ENCODE data around the gene UGT1A7. TPM values are rescaled to one million over a fixed set of nuclear protein-coding genes. Genes with fewer than 3 reads are reported as not detected.
"Not testable (repeated sequence)": the region's sequence is repeated elsewhere in the genome, so short reads cannot be mapped to it uniquely, and the experiment has no call there.

Gene UGT1A7
- polyA plus RNA-seq, 1 donor from 2014 or later: not detected

GRCh38 chr2:233746475-233747282 is 65.0 kb downstream of the UGT1A7 start:
- H3K4me3 ChIP-seq (ENCODE audit: low read length): no peak overlapping the region
- H3K36me3 ChIP-seq (ENCODE audit: insufficient read depth, low read length): no peaks in the 10 kb centered on the region
- H3K9me3 ChIP-seq (ENCODE audit: low read length): no peaks in the 10 kb centered on the region
- H3K79me2 ChIP-seq (replicated peaks; ENCODE audit: insufficient read depth, low read length): no peaks in the 10 kb centered on the region
- H3K4me2 ChIP-seq (ENCODE audit: low read length): no peak overlapping the region
- H3K27ac ChIP-seq (ENCODE audit: low read length): no peak overlapping the region
- no peak overlapping the region for H2AFZ ChIP-seq (ENCODE audit: low read depth, low read length)
- H4K20me1 ChIP-seq (ENCODE audit: insufficient read depth): no peaks in the 10 kb centered on the region
- no peaks in the 10 kb centered on the region for H3K9me2 ChIP-seq (ENCODE audit: insufficient read depth, low read length)
- H3F3A ChIP-seq (ENCODE audit: insufficient read depth, low read length, poor library complexity, severe bottlenecking): no peaks in the 10 kb centered on the region
- H3K9ac ChIP-seq (ENCODE audit: low read length): no peak overlapping the region
- H3K27me3 ChIP-seq (ENCODE audit: insufficient read depth, low read depth, low read length): no peaks in the 10 kb centered on the region
- TF ChIP-seq, protein P1, sequence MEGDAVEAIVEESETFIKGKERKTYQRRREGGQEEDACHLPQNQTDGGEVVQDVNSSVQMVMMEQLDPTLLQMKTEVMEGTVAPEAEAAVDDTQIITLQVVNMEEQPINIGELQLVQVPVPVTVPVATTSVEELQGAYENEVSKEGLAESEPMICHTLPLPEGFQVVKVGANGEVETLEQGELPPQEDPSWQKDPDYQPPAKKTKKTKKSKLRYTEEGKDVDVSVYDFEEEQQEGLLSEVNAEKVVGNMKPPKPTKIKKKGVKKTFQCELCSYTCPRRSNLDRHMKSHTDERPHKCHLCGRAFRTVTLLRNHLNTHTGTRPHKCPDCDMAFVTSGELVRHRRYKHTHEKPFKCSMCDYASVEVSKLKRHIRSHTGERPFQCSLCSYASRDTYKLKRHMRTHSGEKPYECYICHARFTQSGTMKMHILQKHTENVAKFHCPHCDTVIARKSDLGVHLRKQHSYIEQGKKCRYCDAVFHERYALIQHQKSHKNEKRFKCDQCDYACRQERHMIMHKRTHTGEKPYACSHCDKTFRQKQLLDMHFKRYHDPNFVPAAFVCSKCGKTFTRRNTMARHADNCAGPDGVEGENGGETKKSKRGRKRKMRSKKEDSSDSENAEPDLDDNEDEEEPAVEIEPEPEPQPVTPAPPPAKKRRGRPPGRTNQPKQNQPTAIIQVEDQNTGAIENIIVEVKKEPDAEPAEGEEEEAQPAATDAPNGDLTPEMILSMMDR (IDR thresholded peaks at IDR 0.05; ENCODE audit: poor library complexity, severe bottlenecking): no peak
- TF ChIP-seq RAD21 (conservative IDR thresholded peaks at IDR 0.05) (no peak), TAF1 (IDR thresholded peaks at IDR 0.05; ENCODE audit: low read depth) (no peak), REST (IDR thresholded peaks at IDR 0.05; ENCODE audit: borderline replicate concordance) (no peak), EP300 (conservative IDR thresholded peaks at IDR 0.05; ENCODE audit: poor library complexity, severe bottlenecking) (no peak), SMC3 (conservative IDR thresholded peaks at IDR 0.05; ENCODE audit: poor library complexity) (no peak), POLR2AphosphoS5 (IDR thresholded peaks at IDR 0.05) (no peak), EZH2 (IDR thresholded peaks at IDR 0.05; ENCODE audit: borderline replicate concordance, insufficient read depth, low read length, poor library complexity, severe bottlenecking) (no peak), MXI1 (conservative IDR thresholded peaks at IDR 0.05; ENCODE audit: poor library complexity, severe bottlenecking) (no peak)

- TF ChIP-seq POLR2AphosphoS5 (IDR thresholded peaks at IDR 0.05): no peak
- TF ChIP-seq SMC3 (conservative IDR thresholded peaks at IDR 0.05; ENCODE audit: poor library complexity): no peak
- TF ChIP-seq EP300 (conservative IDR thresholded peaks at IDR 0.05; ENCODE audit: poor library complexity, severe bottlenecking): no peak
- no peak for TF ChIP-seq RAD21 (conservative IDR thresholded peaks at IDR 0.05)
- no peak for TF ChIP-seq REST (IDR thresholded peaks at IDR 0.05; ENCODE audit: borderline replicate concordance)
- no peak for TF ChIP-seq EZH2 (IDR thresholded peaks at IDR 0.05; ENCODE audit: borderline replicate concordance, insufficient read depth, low read length, poor library complexity, severe bottlenecking)
- no peak for TF ChIP-seq TAF1 (IDR thresholded peaks at IDR 0.05; ENCODE audit: low read depth)
- TF ChIP-seq, protein P1 (IDR thresholded peaks at IDR 0.05; ENCODE audit: poor library complexity, severe bottlenecking): no peak
- no peak for TF ChIP-seq MXI1 (conservative IDR thresholded peaks at IDR 0.05; ENCODE audit: poor library complexity, severe bottlenecking)
- H3K9ac ChIP-seq (ENCODE audit: low read length): no peak overlapping the region
- no peak overlapping the region for H3K4me2 ChIP-seq (ENCODE audit: low read length)
- H4K20me1 ChIP-seq (ENCODE audit: insufficient read depth): no peaks in the 10 kb centered on the region
- no peaks in the 10 kb centered on the region for H3K27me3 ChIP-seq (ENCODE audit: insufficient read depth, low read depth, low read length)
- no peak overlapping the region for H3K4me3 ChIP-seq (ENCODE audit: low read length)
- no peaks in the 10 kb centered on the region for H3K9me2 ChIP-seq (ENCODE audit: insufficient read depth, low read length)
- H3K79me2 ChIP-seq (replicated peaks; ENCODE audit: insufficient read depth, low read length): no peaks in the 10 kb centered on the region
- H3K27ac ChIP-seq (ENCODE audit: low read length): no peak overlapping the region
- no peaks in the 10 kb centered on the region for H3F3A ChIP-seq (ENCODE audit: insufficient read depth, low read length, poor library complexity, severe bottlenecking)
- no peak overlapping the region for H2AFZ ChIP-seq (ENCODE audit: low read depth, low read length)
- no peaks in the 10 kb centered on the region for H3K36me3 ChIP-seq (ENCODE audit: insufficient read depth, low read length)
- no peaks in the 10 kb centered on the region for H3K9me3 ChIP-seq (ENCODE audit: low read length)
Measured at GRCh38 chr2:233747283-233747544, 65.5 kb downstream of the UGT1A7 start.

GRCh38 chr2:233750689-233751088 is 69.0 kb downstream of the UGT1A7 start:
- not testable (repeated sequence) for H3K27me3 ChIP-seq (ENCODE audit: insufficient read depth, low read depth, low read length); H3K9ac ChIP-seq (ENCODE audit: low read length); H3K4me2 ChIP-seq (ENCODE audit: low read length); H3K4me3 ChIP-seq (ENCODE audit: low read length); H3K36me3 ChIP-seq (ENCODE audit: insufficient read depth, low read length); H3K27ac ChIP-seq (ENCODE audit: low read length); H3K9me3 ChIP-seq (ENCODE audit: low read length); H3F3A ChIP-seq (ENCODE audit: insufficient read depth, low read length, poor library complexity, severe bottlenecking); H3K9me2 ChIP-seq (ENCODE audit: insufficient read depth, low read length); H4K20me1 ChIP-seq (ENCODE audit: insufficient read depth); H2AFZ ChIP-seq (ENCODE audit: low read depth, low read length); H3K79me2 ChIP-seq (replicated peaks; ENCODE audit: insufficient read depth, low read length)
